HG02970 (cell line): Measurements from ENCODE around the gene NFYB.
"Not testable (repeated sequence)": the region's sequence is repeated elsewhere in the genome, so short reads cannot be mapped to it uniquely, and the experiment has no call there.

Experiments used
- ATAC-seq: cut with Tn5 transposase; IDR thresholded peaks from one replicate; pipeline ENCODE4 v1.9.1; 2021; ENCODE audit warnings: mild to moderate bottlenecking, moderate library complexity, moderate number of reproducible peaks; ENCODE audit not compliant: unreplicated experiment, low FRiP score

The NFYB gene

DNA sequence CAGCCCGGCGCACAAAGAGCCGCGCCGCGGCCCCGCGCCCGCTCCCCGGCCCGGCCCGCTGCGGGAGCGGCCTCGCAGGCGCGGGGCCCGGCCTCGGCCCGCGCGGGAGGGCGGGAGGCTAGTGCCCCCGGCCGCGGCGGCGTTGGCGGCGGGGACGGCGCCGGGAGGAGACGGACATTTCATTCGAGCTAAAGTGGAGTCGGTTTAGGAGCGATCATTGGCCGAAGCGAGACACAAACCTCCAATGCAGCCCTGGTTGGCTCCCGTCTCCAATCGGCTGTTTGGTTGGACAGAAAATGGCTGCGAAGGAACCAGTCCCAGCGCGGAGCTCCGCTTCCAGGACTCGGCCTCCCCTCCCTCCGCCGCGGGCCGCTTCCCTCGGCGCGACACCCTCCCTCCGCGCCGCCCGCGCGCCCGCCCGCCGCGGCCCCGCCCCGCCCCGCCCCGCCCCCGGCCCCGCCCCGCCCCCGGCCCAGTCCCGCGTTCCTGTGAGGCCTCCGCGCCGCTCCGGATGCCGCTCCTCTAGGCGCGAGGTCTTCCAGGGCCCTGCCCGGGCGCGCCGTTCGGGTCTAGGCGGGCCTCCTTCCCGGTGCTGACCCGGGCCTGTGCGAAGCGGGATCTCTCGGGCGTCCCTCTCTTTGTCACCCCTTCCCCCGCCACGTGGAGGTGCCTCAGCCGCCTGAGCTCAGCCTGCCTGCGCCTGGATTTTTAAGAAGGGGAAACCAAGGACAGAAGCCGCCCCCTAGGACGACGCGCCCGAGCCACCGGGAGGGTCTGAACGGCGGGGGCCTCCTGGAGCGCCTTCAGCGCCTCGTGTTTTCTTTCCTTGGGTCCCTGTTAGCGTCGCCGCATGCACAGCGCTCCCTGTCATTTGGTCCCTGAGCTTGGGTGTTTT is at the start of gene NFYB:
Gene NFYB, minus strand, starts transcription at position 309 of the 895 bp plus-strand sequence. CDS start 2,757 bp downstream, outside the sequence.
- ATAC-seq = peak; percentile 92

GRCh38 chr12:104187446-104188155 is 49.6 kb upstream of the NFYB start:
- no peak for ATAC-seq

DNA sequence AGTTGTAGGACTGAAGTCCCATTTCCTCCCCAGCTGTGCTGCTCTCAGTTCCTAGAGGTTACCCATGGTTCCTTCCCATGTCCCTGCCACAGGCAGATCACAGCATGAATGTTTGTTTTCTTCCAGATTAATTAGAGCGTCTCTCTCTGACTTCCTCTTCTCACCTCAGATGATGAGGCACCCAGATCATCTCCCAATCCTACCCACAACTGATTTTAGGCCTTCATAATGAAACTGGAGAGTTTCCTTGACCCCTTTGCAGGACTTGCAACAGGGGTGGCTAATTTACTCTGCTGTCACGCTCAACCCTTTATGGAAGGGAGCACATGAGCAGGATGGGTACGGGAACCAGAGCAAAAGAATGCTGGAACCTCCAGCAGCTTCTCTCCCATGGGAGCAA is 45.4 kb upstream of the NFYB start:
- no peak for ATAC-seq

DNA sequence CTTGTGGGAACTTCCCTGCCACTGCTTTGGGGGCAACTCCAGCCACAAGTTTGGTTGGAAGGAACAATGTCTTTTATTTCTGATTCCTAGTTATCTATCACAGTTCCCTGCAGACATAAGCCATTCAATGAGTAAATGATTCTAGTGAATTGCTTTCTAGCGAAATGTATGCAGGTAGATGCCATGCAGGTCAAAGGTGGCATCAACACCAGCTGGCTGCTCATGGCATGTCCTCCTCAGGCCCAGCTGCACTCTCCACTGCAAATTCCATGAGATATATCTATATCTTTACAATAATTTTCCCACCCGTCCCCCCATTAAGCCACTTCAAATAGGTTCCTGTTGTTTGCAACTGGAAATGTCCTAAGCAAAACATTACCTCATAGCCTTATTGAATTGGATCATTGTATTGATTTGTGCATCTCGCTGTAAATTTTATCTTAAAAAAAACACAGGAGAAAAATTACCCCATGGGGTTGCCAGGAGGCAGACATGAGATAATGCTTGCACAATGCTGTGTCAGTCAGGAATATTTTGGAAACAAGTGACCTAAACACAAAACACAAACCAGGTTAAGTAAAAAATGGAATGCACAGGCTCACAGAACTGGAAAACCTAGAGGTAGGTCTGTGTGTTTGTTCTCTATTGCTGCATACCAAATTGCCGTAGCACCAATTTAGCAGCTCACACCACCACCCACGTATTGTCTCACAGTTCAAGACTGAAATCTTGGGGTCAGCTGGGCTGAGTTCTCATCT is 44.8 kb upstream of the NFYB start:
- no peak for ATAC-seq

DNA sequence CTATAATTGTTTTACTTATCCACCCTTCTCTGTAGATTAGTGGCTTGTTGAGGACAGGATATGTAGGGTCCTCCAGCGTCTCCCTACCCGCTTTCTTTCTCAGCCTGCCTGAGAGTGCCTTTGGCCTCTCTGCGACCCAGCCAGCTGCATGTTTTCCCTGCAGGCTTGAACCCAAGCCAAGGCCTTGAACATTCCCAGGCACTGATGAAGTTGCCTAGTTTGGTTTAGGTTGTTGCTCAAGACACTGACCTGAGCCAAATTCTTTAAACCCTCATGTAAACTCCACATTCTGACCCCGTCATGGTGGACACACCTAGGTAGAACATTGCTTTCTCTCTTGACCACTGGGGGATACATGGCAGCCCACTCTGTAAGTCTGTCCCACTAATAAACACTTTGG is 44.1 kb upstream of the NFYB start:
- ATAC-seq = no peak

DNA sequence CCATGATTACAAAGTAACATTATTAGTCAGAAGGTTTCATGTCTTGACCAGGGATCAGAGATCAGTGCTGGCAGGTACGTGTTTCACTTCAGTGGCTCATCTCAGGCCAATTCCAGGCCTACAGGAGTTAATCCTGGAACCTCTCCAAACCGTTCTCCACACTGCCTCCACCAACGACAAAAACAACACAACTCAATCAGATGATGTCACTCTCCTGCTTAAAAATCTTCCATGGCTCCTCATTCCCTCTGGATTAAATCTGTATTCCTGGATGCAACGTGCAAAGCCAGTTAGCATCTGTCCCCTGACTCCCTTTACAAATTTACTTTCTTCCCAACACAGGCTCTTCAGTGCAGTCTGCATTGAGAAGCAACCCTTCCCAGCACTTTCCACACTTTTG is 43.3 kb upstream of the NFYB start:
- no peak for ATAC-seq

- no peak for ATAC-seq
These were observed 42.4 kb upstream of the NFYB start for GRCh38 chr12:104180374-104180773.

GRCh38 chr12:104177663-104178501 is 39.9 kb upstream of the NFYB start:
- no peak for ATAC-seq

- ATAC-seq = no peak
These were observed 39.3 kb upstream of the NFYB start for GRCh38 chr12:104177336-104177662.

DNA sequence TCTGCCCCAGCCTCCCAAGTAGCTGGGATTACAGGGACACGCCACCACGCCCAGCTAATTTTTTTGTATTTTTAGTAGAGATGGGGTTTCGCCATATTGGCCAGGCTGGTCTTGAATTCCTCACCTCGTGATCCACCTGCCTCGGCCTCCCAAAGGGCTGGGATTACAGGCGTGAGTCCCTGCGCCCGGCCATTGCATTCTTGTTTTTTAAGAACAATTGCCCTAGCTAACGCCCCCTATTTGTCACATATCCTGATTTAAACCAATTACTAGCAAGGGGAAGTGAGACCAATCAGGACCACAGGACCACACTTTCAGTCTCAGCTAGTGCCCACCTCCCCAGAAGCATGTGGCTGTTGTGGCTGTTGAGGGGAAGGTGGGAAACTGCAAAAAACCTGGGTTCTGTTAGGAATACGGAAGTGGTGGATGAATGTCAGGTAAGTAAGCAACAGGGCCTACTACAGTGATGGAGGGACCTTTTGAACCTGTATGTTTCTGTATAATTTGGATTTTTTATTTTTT is 37.8 kb upstream of the NFYB start:
- no peak for ATAC-seq

DNA sequence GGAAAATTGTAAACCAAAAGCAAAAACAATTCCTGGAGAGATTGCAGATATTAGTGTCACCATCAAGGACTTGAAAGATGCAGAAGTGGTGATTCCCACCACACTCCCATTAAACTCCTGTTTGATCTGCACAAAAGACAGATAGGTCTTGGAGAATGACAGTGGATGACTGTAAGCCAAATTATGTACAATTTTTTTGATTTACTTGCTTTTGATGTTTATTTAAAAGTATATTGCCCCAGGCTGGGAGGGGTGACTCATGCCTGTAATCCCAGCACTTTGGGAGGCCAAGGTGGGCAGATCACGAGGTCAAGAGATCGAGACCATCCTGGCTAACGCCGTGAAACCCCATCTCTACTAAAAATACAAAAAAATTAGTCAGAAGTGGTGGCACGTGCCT is 35.8 kb upstream of the NFYB start:
- ATAC-seq = not testable (repeated sequence)

- ATAC-seq = no peak
These were observed 34.5 kb upstream of the NFYB start for GRCh38 chr12:104172570-104172947.

- ATAC-seq = no peak
These were observed 34.0 kb upstream of the NFYB start for GRCh38 chr12:104171785-104172569.

- ATAC-seq = no peak
These were observed 30.6 kb upstream of the NFYB start for GRCh38 chr12:104168596-104168995.

DNA sequence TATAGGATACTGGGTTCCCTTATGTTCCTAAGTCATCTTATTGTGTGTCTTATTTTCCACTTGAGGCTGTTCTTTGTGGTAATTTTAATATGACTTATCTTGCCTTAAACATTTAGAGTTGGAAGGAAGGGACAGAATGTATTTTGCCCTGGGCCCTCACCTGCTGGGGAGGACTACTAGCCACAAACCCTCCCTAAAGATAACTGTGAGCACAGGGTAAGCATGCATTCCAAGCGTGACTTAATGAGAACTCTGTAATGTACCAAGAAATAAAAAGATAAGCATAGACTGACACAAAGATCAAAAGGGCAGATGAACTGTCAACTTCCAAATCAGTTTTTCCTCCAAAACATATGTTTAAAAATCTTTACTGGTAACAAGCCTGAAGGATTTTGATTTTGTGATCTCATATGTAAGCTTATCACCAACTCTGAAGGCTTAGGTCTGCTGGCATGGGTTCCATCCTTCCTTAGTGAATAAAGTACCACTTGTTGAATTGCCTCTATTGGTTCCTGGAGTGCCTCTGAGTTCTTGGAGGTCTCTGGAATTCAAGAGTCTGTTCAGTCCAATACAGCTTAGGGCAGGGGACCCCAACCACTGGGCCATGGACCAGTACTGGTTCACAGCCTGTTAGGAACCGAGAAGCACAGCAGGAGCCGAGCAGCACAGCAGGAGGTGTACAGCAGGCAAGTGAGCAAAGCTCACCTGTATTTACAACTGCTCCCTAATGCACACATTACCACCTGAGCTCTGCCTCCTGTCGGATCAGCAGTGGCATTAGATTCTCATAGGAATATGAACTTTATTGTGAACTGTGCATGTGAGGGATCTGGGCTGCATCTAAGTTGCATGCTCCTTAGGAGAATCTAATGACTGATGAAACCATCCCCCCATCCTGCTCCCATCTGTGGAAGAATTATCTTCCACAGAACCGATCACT is 29.8 kb upstream of the NFYB start:
- no peak for ATAC-seq

GRCh38 chr12:104166465-104166864 is 28.5 kb upstream of the NFYB start:
- ATAC-seq = no peak

- no peak for ATAC-seq
These were observed 27.8 kb upstream of the NFYB start for GRCh38 chr12:104165801-104166200.

- ATAC-seq = no peak
These were observed 26.6 kb upstream of the NFYB start for GRCh38 chr12:104164634-104165033.
